CD4-positive, alpha-beta T cell treated with Interleukin-21 for 1 hour (primary cell): ENCODE measurements around the gene FES.
"Not testable (repeated sequence)": the region's sequence is repeated elsewhere in the genome, so short reads cannot be mapped to it uniquely, and the experiment has no call there.

ENCODE experiments used
- DNase-seq: peaks from one replicate; pipeline ENCODE4 v3.0.0-alpha.2; 2020

FES gene

DNA sequence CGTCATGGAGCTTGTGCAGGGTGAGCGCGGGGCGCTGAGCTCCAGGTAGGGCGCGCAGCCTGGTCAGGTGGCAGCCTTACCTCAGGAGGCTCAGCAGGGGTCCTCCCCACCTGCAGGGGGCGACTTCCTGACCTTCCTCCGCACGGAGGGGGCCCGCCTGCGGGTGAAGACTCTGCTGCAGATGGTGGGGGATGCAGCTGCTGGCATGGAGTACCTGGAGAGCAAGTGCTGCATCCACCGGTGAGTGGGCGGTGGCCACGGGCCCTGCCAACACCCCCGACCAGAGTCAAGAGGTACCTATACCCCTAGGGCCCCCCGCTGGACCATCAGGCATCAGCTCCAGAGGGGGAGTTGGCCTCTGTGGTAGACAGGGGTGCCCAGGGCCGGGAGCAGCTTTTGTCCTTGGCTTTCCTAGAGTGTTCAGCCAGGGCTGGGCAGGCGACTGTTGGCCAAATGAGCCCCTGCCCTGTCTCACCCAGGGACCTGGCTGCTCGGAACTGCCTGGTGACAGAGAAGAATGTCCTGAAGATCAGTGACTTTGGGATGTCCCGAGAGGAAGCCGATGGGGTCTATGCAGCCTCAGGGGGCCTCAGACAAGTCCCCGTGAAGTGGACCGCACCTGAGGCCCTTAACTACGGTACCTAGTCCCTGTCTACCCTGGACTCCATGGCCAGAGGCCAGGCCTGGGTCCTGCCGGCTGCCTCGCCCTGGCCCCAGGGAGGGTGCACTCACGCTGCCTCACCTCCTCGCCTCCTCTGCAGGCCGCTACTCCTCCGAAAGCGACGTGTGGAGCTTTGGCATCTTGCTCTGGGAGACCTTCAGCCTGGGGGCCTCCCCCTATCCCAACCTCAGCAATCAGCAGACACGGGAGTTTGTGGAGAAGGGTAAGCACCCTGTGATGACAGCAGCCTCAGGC is 9.1 kb downstream of the FES start:
- no peak for DNase-seq

DNA sequence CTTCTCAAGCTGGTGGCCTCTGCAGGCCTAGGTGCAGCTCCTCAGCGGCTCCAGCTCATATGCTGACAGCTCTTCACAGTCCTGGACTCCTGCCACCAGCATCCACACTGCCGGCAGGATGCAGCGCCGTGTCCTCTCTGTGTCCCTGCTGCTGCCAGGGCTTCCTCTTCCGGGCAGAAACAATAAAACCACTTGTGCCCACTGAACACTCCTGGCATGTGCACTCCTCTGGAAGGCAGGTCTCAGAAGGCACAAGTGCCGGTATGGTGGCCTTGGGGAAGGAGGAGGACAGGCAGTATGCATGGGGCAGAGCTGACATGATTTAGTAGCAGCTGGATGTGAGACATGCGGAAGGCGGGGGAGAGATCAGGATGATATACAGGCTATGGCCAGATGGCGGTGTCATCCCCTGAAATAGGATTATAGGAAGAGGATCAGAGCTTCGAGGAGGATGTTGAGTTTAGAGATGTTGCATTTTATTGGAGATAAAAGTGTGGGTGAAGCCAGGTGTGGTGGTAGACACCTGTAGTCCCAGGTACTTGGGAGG is 11.3 kb downstream of the FES start:
- no peak for DNase-seq

DNA sequence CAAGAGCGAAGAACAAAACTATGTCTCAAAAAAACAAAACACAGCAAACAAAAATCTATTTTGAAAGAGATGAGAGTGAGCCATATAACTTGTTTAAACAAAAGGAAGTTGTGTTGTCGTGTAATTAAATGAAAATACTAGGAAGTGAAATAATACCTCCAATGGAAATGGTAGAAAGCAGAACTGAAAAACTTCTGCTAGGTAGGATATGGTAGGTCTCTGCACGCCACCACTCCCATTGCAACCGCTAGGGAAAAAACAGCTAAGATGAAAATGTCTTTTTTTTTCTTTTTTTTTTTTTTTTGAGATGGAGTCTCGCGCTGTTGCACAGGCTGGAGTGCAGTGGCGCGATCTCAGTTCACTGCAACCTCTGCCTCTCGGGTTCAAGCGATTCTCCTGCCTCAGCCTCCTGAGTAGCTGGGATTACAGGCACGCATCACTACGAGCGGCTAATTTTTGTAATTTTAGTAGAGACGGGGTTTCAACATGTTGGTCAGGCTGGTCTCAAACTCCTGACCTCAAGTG is 12.9 kb downstream of the FES start:
- DNase-seq = not testable (repeated sequence)

DNA sequence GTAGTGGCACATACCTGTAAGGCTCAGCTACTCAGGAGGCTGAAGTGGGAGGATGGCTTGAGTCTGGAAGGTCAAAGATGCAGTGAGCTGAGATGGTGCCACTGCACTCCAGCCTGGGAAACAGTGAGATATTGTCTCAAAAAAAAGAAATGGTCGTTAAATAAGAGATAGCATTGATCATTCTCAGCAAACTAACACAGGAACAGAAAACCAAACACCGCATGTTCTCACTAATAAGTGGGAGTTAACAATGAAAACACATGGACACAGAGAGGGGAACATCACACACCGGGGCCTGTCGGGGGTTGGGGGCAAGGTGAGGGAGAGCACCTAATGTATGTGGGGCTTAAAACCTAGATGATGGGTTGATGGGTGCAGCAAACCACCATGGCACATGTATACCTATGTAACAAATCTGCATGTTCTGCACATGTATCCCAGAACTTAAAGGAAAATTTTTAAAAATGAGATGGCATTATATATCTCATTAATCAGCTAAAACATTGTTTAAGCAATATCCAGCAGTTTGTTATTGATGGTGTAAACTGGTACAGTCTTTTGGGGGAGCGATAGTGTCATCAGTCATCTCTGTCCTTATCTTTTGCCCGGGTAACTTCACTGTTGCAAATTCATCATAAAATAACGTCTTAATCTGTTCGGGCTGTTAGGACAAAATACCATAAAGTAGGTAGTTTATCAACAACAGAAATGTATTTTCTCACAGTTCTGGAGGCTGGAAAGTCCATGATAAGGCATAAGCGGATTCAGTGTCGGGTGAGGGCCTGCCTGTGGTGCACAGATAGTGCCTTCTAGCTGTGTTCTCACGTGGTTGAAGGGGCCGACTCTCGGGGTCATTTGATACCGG is 17.1 kb downstream of the FES start:
- DNase-seq = no peak

DNA sequence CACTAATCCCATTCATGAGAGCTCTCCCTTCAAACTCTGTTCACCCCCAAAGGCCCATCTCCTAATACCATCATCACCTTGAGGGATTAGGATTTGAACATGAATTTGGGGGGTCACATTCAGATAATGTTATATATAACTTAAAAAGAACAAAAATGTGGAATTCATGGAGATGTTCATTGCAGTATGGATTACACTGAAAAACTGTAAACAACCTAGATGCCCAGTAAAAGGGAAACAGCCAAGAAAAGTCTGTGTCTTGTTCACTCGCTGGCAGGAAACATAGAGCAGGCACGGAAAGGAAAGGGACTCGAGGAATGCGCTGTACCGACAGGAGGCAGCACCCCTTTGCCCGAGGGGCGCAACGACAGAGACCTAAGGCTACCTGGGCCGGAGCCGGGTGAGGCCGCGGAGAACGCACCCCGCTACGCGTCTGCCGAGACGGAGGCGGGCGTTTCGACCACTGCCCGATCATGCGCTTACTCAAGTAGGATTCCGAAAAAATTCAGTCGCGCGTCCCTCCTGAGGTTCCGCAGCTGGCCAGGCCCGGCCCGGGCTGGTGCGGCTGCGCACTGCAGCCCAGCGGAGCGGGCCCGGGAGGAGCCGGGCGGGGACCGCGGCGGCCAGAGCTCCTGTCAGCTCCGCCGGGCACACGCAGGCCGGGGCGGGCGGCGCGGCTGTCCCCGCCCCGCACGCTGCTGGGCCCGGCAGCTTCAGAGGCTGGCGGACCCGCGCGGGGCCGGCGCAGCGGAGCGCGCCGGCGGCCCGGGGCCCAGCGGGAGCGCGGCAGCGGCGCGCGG is 17.9 kb downstream of the FES start:
- DNase-seq = peak; percentile 76

DNA sequence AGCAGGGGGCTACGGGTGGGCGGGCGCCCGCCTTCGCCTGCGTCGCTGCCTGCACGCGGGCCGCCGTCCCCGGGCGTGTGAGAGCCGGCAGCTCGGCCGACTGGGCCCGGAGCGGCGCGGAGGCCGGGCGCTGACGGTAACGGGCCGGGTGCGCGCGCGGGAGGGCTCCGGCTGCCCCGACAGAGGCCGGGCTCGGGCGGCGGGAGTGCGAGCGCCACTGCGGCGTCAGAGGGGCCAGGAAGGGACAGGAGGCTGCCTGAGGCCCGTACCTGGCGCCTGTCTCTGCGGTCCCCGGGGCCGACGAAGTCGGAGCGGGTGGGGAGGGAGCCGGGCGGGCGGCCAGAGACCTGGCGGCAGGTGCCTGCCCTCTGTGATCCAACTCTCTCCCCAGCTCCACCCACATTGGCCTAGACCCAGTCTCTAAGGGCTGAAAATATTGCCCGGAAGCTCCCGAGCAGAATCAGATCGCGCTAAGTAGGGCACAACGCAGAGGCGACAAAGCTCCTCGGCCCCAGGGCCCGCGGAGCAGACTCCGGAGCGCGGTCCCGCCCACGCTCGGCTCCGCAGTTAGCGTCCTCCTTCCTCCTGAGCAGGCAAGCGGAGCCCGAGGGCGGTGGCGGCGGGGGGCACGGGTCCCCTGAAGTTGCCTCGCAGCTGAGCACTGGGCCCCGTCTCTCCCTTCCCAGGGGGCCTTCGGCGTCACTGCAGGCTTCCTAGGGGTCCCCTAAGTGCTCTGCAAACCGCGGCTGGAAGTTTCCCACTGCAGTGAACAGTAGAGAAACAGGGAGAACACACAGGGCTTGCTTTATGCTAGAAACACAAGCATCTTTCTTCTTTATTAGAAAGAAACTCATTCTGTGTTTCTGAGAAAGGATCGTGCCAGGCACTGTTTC is 18.8 kb downstream of the FES start, which contains the start of gene MAN2A2:
Gene MAN2A2 (plus strand): TSS at position 463 of the 893 bp plus-strand sequence. CDS start 906 bp downstream, outside the sequence.
- DNase-seq = peak; percentile 74

DNA sequence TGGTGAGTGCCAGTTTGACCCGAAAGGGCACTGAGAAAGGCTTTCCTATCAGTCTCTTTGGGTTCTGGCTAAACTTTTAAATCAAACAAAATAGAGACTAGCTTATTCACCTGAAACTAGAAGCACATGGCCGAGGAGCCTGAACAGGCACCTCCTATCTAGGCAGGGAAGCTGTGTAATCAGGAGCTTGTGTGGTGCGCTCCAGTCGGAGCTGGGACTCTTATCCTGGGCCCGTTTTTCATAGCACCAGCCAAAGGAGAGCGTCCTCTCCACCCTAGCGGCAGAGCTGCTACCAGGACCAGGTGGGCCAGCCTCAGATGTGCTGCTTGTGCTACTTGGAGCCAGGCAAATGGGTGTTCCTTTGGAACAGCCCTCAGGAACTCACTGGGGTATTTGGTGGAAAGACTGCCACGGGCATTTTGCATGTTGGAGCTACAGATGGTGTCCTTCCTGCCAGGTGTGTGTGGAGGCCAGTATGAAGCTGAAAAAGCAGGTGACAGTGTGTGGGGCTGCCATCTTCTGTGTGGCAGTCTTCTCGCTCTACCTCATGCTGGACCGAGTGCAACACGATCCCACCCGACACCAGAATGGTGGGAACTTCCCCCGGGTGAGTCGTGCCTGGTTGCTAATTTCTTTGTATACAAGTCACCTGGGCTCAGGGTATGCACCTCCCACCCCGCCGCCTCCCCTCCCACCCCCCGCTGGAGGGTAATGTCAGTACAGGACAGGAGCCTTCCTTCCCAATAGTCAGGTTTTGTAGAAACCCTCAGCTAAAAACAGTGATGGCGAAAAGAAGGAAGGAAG is 19.6 kb downstream of the FES start:
- no peak for DNase-seq

DNA sequence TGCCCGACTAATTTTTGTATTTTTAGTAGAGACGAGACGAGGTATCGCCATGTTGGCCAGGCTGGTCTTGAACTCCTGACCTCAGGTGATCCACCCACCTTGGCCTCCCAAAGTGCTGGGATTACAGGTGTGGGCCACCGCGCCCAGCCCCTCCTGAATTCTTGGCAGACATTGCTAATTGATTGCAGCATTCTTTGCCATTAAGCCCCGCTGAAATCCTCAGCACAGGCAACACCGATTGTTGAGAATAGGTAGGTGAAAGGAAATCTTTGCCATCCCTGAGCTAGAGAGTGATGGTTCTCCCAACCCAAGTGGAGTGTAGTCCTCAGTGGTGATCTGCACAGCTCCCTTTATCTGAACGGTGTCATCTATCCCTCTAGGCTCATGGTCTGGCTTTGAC is 20.4 kb downstream of the FES start:
- DNase-seq = no peak

DNA sequence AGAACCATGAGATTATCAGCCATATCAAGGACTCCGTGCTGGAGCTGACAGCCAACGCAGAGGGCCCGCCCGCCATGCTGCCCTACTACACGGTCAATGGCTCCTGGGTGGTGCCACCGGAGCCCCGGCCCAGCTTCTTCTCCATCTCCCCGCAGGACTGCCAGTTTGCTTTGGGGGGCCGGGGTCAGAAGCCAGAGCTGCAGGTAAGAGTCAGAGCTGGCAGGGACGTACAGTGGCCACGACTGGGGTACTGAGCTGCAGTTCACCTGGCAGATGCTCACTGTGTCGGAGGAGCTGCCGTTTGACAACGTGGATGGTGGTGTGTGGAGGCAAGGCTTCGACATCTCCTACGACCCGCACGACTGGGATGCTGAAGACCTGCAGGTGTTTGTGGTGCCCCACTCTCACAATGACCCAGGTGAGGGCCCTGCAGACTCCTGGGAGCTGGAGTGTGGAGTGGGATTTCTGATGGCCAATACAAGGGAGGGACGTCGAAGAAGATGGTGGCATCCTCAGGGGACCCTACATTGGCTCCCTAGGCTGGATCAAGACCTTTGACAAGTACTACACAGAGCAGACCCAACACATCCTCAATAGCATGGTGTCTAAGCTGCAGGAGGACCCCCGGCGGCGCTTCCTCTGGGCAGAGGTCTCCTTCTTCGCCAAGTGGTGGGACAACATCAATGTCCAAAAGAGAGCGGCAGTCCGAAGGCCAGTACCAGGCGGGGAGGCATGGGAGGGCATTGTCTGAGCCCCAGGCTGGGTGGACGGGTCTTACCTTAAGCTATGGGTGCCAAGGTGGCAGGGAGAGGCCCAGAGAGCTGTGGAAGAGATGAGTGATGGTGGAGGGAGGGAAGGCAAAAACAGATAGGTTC is 21.2 kb downstream of the FES start:
- DNase-seq = no peak

DNA sequence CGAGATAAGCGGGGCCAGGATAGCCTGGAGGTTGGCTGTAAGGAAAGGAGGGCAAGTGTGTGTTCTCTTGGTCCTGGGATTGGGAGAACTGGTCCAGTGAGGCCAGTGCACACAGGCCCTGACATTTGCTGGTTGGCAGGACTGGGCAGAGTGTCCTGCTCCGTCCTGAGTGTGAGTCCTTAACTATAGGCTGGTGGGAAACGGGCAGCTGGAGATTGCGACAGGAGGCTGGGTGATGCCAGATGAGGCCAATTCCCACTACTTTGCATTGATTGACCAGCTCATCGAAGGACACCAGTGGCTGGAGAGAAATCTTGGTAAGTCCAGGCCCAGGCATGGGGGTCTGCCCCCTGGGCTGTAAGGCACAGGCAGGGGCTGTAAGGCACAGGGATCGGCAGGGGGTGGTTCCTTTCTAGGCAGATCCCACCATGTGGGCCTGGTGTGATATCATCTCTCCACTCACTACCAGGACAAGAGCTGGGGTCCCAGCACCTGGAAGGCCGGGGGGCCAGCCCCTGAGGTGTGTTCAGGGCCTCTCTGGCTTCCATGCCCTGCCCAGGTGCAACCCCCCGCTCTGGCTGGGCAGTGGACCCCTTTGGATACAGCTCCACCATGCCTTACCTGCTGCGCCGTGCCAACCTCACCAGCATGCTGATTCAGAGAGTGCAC is 22.0 kb downstream of the FES start:
- DNase-seq = no peak

DNA sequence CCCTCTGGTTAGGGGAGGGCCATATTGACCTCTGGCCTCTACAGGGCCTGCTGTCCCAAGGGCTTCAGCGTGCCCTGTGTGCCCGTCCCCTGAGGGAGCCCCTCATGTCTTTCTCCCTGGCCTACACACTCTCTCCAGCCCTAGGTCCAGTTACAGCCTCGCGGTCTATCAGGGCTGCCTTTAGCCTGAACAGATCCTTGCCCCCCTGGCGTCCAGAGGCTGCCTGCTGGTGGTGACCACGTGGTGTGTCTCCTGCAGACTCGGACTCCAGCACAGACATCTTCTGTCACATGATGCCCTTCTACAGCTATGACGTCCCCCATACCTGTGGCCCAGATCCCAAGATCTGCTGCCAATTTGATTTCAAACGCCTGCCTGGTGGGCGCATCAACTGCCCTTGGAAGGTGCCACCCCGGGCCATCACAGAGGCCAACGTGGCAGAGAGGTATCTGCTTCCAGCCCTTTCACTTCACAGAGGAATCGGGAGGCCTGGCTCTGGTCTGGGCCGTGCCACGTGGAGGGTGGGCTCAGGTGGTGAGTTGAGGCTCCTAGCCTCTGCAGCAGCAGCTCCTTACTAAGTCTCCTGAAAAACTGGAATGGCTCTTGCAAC is 22.9 kb downstream of the FES start:
- DNase-seq = no peak

DNA sequence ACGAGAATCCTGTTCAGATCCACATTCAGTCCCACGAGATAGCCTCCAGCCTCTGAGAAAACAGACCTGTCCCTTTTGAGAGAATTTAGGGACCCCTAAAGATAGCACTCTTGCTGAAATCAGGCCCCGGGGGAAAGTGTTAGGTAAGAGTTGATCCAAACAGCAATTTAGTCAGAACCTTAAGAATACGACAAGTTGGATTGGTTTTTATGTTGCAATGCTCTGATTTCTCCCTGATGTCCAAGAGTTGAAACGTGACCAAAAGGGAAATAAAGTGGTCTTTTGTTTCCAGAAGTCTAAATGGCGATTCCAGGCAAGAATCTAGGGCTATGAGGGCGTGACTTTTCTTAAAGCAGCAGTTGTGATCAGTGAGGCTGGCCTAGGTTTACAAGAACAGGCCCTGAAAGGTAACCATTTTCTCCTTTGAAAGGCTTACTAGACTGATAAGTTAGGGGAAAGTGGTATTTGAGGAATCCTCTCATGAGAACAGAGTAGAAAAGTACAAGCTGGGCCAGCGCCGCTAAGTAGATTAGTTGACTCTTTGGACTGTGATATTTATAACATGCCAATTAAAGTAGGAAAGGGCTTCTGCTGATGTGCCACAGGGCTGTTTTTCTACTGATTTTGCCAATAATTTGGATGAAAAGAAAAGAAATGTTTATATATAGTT is 23.7 kb downstream of the FES start:
- no peak for DNase-seq

DNA sequence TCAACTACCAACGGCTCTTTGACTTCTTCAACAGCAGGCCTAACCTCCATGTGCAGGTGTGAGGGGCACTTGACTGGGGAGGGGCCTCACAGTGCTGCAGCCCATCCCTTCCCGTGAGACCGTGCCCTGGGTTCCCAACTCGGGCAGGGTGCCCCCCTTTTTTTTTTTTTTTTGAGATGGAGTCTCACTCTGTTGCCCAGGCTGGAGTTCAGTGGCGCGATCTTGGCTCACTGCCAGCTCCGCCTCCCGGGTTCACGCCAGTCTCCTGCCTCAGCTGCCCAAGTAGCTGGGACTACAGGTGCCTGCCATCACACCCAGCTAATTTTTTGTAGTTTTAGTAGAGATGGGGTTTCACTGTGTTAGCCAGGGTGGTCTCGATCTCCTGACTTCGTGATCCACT is 25.1 kb downstream of the FES start:
- DNase-seq = not testable (repeated sequence)

DNA sequence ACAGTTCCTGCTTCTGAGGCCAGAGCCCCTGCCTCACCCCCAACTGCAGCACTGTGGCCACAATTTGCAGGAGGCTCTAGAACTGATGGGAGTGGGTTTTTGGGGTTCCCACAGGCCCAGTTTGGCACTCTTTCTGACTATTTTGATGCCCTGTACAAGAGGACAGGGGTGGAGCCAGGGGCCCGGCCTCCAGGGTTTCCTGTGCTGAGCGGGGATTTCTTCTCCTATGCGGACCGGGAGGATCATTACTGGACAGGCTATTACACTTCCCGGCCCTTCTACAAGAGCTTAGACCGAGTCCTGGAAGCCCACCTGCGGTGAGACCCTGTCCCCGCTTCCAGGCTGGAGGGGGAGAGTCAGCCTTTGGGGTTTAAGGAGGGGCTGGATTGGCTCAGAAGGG is 25.7 kb downstream of the FES start:
- DNase-seq = no peak

DNA sequence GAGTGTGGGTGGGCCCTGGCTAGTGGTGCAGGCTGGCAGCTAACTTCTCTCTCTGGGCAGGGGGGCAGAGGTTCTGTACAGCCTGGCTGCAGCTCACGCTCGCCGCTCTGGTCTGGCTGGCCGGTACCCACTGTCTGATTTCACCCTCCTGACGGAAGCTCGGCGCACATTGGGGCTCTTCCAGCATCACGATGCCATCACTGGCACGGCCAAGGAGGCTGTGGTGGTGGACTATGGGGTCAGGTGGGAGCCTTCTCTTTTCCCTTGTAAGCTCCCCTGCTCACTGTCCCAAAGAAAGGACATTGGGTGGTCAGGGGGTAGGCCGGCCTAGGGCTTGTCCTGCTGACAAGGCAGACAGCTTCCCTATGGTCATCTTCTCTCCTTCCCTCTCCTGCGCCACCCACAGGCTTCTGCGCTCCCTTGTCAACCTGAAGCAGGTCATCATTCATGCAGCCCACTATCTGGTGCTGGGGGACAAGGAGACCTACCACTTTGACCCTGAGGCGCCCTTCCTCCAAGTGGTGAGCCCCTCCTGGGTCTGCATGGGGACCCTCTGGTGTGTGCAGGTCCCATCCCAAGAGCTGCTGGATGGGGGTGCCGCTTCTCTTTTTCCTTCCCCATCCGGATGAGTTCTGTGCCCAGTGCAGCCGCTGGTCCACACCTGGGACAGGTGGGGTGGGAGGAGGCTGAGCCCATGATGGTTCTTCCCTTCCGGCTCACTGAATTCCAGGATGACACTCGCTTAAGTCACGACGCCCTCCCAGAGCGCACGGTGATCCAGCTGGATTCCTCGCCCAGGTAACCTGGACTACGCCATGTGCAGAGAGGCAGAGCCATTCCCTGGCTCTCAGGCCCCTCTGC is 26.4 kb downstream of the FES start:
- DNase-seq = no peak

DNA sequence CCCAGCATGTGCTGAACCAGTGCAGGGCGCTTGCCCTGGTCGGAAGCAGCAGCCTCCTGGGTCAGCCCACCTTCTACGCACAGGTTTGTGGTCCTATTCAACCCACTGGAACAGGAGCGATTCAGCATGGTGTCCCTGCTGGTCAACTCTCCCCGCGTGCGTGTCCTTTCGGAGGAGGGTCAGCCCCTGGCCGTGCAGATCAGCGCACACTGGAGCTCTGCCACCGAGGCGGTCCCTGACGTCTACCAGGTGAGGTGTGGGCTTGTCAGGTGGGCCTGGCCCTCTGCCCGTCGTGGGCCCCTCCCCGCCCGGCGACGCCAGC is 27.0 kb downstream of the FES start:
- DNase-seq = no peak
